Measurements from ENCODE around the gene PPIC. TPM values are rescaled to one million over a fixed set of nuclear protein-coding genes. Genes with fewer than 3 reads are reported as not detected.

The PPIC gene
- total and polyA plus RNA-seq, 4 donors: 21.4 to 40.3 (median 31.3) TPM

DNA sequence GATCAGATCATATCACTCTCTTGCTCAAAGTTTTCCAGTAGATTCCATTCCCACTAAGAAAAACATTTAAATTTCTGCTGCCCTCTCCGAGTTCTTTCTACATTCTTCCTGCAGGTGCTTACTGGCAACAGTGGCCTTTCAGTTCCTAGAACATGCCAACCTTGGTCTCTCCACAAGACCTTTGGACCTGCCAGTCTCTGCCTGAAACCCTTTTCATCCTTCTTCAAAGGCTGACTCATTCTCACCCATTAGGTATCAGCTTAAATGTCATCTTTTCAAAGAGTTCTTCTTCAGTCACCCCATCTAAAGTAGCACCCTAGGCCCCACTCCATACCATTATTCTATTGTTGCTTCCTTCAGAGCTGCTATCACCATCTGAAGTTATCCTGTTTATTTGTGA lies 21.8 kb downstream of the PPIC start:
- TF ChIP-seq, protein P1, sequence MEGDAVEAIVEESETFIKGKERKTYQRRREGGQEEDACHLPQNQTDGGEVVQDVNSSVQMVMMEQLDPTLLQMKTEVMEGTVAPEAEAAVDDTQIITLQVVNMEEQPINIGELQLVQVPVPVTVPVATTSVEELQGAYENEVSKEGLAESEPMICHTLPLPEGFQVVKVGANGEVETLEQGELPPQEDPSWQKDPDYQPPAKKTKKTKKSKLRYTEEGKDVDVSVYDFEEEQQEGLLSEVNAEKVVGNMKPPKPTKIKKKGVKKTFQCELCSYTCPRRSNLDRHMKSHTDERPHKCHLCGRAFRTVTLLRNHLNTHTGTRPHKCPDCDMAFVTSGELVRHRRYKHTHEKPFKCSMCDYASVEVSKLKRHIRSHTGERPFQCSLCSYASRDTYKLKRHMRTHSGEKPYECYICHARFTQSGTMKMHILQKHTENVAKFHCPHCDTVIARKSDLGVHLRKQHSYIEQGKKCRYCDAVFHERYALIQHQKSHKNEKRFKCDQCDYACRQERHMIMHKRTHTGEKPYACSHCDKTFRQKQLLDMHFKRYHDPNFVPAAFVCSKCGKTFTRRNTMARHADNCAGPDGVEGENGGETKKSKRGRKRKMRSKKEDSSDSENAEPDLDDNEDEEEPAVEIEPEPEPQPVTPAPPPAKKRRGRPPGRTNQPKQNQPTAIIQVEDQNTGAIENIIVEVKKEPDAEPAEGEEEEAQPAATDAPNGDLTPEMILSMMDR (IDR thresholded peaks at IDR 0.05; ENCODE audit: control extremely low read depth, extremely low read depth): no peak
- WGBS, 2 donors: 87 to 93% methylated on average over 1 of the region's 1 CpG
- H3K9me3 ChIP-seq (ENCODE audit: control insufficient read depth in 4 of 4, insufficient read depth in 3 of 4, low read length in 3 of 4): no peaks in the 10 kb centered on the region
- H3K9ac ChIP-seq (ENCODE audit: insufficient read depth in 1 of 2, low read length in 2 of 2): no peak overlapping the region
- ATAC-seq (ENCODE audit: insufficient read depth, low FRiP score) (no peak), DNase-seq (no peak)
- no peak overlapping the region for H3K27ac ChIP-seq (ENCODE audit: low read depth in 1 of 2, low read length in 1 of 2)
- no peaks in the 10 kb centered on the region for H3K4me1 ChIP-seq (ENCODE audit: control insufficient read depth in 5 of 5, insufficient read depth in 5 of 5, low read length in 5 of 5)
- no peak overlapping the region for H3K4me3 ChIP-seq
- no peaks in the 10 kb centered on the region for H3K36me3 ChIP-seq (ENCODE audit: control insufficient read depth in 4 of 4, insufficient read depth in 4 of 4, low read length in 4 of 4)
- no peaks in the 10 kb centered on the region for H3K27me3 ChIP-seq (ENCODE audit: control insufficient read depth in 3 of 3, insufficient read depth in 3 of 3, low read length in 2 of 3)

DNA sequence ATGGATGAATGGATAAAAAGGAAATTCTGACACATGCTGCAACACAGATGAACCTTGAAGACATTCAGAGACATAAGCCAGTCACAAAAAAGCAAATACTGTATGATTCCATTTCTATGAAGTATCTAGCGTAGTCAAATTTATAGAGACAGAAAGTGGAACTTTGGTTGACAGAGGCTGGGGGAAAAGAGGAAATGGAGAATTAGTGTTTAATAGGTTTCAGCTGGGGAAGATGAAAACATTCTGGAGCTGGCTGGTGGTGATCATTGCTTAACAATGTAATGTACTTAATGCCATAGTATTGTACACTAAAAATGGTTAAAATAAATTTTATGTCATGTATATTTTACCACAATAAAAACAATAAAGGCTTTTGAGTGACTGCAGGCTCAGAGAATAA lies 24.2 kb downstream of the PPIC start:
- Histone ChIP-seq H3K9me3 (ENCODE audit: control insufficient read depth in 4 of 4, insufficient read depth in 3 of 4, low read length in 3 of 4) (no peaks in the 10 kb centered on the region), H3K27me3 (ENCODE audit: control insufficient read depth in 3 of 3, insufficient read depth in 3 of 3, low read length in 2 of 3) (no peaks in the 10 kb centered on the region), H3K27ac (ENCODE audit: low read depth in 1 of 2, low read length in 1 of 2) (no peak overlapping the region), H3K4me3 (no peak overlapping the region), H3K36me3 (ENCODE audit: control insufficient read depth in 4 of 4, insufficient read depth in 4 of 4, low read length in 4 of 4) (peaks cover 0 to under 1% (median 0%) of the 10 kb centered on the region in 4 donors), H3K4me1 (ENCODE audit: control insufficient read depth in 5 of 5, insufficient read depth in 5 of 5, low read length in 5 of 5) (no peaks in the 10 kb centered on the region), H3K9ac (ENCODE audit: insufficient read depth in 1 of 2, low read length in 2 of 2) (no peak overlapping the region)
- TF ChIP-seq, protein P1 (IDR thresholded peaks at IDR 0.05; ENCODE audit: control extremely low read depth, extremely low read depth): no peak
- peak in 1 of 3 donors; percentile 41 for DNase-seq
- ATAC-seq (ENCODE audit: insufficient read depth, low FRiP score): no peak
- 83 to 85% methylated on average over 1 of the region's 1 CpG for WGBS, 2 donors

DNA sequence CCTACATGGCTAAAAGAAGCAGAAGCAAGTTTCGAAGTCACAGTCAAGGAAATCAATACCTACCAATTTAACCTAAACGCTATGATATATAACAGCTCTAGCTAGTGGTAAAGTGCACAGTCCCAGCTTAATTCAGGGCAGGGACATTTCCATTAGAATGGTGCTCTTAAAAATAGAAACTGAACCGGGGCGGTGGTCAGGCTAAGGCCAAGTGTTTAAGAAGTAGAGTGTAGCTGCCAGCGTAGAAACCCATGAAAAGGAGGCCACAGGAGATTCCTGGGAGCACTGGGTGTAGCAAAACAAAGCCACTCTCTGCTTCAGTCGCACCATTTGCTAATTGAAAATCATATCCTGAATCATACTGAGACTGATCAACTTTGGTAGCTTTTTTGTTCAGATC lies 28.8 kb downstream of the PPIC start:
- H3K9me3 ChIP-seq (ENCODE audit: control insufficient read depth in 4 of 4, insufficient read depth in 3 of 4, low read length in 3 of 4): no peaks in the 10 kb centered on the region
- no peak overlapping the region for H3K4me3 ChIP-seq
- TF ChIP-seq, protein P1 (IDR thresholded peaks at IDR 0.05; ENCODE audit: control extremely low read depth, extremely low read depth): no peak
- H3K9ac ChIP-seq (ENCODE audit: insufficient read depth in 1 of 2, low read length in 2 of 2): no peak overlapping the region
- 92 to 96% methylated on average over 6 of the region's 6 CpGs for WGBS, 2 donors
- no peak for ATAC-seq (ENCODE audit: insufficient read depth, low FRiP score)
- no peak for DNase-seq
- no peak overlapping the region for H3K27ac ChIP-seq (ENCODE audit: low read depth in 1 of 2, low read length in 1 of 2)
- no peaks in the 10 kb centered on the region for H3K4me1 ChIP-seq (ENCODE audit: control insufficient read depth in 5 of 5, insufficient read depth in 5 of 5, low read length in 5 of 5)
- no peaks in the 10 kb centered on the region for H3K27me3 ChIP-seq (ENCODE audit: control insufficient read depth in 3 of 3, insufficient read depth in 3 of 3, low read length in 2 of 3)
- peaks cover 0 to 4% (median 1%) of the 10 kb centered on the region in 4 donors for H3K36me3 ChIP-seq (ENCODE audit: control insufficient read depth in 4 of 4, insufficient read depth in 4 of 4, low read length in 4 of 4)

DNA sequence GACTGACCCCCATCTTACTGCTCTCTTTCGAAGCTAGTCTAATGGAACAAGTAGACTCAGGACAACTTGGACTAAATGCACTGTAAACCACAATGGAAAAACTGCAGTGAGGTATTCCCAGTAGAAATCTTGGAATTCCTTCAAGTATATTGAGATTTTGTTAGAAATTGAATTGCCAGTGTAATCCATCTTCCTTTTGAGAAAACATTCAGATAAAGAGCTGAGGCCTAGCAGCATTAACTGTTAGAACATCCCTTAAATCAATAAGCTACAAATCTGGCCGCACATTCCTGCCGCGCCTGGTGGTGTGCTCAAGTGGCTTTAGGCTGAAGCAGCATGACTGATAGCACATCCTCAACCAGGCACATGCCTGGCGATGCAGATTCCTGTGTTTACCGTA lies 29.3 kb downstream of the PPIC start:
- Histone ChIP-seq H3K4me1 (ENCODE audit: control insufficient read depth in 5 of 5, insufficient read depth in 5 of 5, low read length in 5 of 5) (no peaks in the 10 kb centered on the region), H3K9me3 (ENCODE audit: control insufficient read depth in 4 of 4, insufficient read depth in 3 of 4, low read length in 3 of 4) (no peaks in the 10 kb centered on the region), H3K27ac (ENCODE audit: low read depth in 1 of 2, low read length in 1 of 2) (no peak overlapping the region), H3K4me3 (no peak overlapping the region), H3K9ac (ENCODE audit: insufficient read depth in 1 of 2, low read length in 2 of 2) (no peak overlapping the region), H3K36me3 (ENCODE audit: control insufficient read depth in 4 of 4, insufficient read depth in 4 of 4, low read length in 4 of 4) (peaks cover 0 to 4% (median 1%) of the 10 kb centered on the region in 4 donors), H3K27me3 (ENCODE audit: control insufficient read depth in 3 of 3, insufficient read depth in 3 of 3, low read length in 2 of 3) (no peaks in the 10 kb centered on the region)
- TF ChIP-seq, protein P1 (IDR thresholded peaks at IDR 0.05; ENCODE audit: control extremely low read depth, extremely low read depth): no peak
- ATAC-seq (ENCODE audit: insufficient read depth, low FRiP score) (no peak), DNase-seq (no peak)
- WGBS, 2 donors: 90 to 92% methylated on average over 6 of the region's 6 CpGs

Data from lung (tissue), 12 donors.